Epithelial cell of proximal tubule (primary cell): Measurements from ENCODE around the gene SOWAHB. TPM values are rescaled to one million over a fixed set of nuclear protein-coding genes. Genes with fewer than 3 reads are reported as not detected.

ENCODE experiments used
- DNase-seq: peaks from one replicate; pipeline ENCODE4 v3.0.0-alpha.2; 2011; ENCODE audit warnings: low read depth
- H3K4me3 ChIP-seq: 2 replicates; pipeline ENCODE4 v1.5.1; 2011; ENCODE audit warnings: low read depth, mild to moderate bottlenecking, low read length
- total RNA-seq: library from RNA; depleted of rRNA; stranded (reverse); fragments of >200 nt; gene quantifications from 2 replicates; pipeline ENCODE4 v1.2.3, GENCODE V29; 2015
- TF ChIP-seq, protein P1 (sequence below): conservative IDR thresholded peaks from 2 replicates; pipeline ENCODE4 v1.5.1; 2012; ENCODE audit warnings: low read depth, mild to moderate bottlenecking, low read length

The SOWAHB gene, protein sequence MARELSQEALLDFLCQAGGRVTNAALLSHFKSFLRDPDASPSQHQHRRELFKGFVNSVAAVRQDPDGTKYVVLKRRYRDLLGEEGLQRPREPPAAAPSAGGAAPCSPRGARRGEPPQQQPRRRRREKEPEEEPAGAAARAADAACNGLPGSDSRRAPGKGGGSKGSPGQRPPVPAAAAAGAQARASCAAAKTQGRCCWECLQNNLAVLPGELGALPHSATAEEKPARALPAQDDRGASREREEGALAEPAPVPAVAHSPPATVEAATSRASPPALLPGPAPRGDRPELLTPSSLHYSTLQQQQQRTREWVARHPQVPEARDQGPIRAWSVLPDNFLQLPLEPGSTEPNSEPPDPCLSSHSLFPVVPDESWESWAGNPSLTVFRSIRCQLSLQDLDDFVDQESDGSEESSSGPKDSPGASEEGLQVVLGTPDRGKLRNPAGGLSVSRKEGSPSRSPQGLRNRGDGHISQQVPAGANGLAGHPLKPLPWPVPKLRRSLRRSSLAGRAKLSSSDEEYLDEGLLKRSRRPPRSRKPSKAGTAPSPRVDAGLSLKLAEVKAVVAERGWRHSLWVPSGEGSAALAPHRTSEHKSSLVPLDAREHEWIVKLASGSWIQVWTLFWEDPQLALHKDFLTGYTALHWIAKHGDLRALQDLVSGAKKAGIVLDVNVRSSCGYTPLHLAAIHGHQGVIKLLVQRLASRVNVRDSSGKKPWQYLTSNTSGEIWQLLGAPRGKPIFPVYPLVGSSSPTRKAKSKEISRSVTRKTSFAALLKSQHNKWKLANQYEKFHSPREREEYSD
- total RNA-seq: 9.4 and 10.1 TPM in 2 replicates

DNA sequence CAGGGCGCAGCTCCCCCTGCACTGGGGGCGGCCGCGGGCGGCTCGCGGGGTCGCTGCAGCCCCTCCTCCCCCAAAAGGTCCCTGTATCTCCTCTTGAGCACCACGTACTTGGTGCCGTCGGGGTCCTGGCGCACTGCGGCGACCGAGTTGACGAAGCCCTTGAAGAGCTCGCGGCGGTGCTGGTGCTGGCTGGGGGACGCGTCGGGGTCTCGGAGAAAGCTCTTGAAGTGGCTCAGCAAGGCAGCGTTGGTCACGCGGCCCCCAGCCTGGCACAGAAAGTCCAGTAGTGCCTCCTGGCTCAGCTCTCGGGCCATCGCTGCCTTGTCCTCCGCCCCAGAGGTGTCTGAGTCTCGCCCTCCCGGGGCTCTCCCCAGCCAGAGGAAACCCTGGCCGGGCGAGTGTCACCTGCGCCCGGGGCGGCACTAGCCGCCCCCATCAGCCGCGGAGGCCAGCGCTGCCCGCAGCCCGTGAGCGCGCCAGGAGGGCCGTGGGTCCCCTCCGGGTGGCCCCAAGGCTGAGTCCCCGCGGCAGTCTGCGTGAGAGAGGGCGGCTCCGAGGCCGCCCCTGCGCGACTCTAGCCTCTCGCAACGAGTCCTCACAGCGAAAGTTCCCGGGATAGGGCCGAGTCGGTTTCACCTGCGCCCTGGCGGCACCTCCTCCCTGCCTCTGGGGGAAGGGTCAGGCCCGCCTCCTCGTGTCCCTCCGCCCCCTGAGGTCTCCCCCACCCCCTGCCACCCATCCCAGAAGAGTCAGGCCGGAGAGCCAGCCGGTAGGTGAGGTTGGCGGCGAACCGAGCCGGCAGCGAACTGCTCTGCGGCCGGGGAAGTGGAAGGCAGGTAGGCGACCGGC lies at the start of gene SOWAHB:
Gene SOWAHB (minus strand): TSS at position 609 of the 849 bp plus-strand sequence. CDS start 295 bp downstream, at position 314.
- TF ChIP-seq, protein P1, sequence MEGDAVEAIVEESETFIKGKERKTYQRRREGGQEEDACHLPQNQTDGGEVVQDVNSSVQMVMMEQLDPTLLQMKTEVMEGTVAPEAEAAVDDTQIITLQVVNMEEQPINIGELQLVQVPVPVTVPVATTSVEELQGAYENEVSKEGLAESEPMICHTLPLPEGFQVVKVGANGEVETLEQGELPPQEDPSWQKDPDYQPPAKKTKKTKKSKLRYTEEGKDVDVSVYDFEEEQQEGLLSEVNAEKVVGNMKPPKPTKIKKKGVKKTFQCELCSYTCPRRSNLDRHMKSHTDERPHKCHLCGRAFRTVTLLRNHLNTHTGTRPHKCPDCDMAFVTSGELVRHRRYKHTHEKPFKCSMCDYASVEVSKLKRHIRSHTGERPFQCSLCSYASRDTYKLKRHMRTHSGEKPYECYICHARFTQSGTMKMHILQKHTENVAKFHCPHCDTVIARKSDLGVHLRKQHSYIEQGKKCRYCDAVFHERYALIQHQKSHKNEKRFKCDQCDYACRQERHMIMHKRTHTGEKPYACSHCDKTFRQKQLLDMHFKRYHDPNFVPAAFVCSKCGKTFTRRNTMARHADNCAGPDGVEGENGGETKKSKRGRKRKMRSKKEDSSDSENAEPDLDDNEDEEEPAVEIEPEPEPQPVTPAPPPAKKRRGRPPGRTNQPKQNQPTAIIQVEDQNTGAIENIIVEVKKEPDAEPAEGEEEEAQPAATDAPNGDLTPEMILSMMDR: no peak
- no peak for DNase-seq
- H3K4me3 ChIP-seq: peak within 1 kb of the TSS; percentile 71

DNA sequence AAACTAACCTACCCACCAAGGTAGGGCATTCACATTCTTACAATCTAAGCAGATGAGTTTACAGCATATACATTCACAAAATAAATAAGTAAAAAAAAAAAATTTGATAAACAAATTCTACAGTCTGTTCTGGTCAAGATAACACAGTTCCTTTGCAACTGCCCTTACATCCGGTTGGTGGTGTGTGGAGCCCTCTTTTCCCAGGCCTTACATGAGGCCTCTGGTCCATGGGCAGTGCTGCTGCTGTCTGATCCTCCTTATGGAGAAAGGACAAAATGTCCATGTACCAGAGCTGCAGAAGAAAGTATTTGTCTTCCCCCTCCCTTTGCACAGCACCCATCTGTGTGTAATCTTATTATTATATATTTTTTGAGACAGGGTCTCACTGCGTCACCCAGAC lies 49.4 kb upstream of the SOWAHB start:
- no peak overlapping the region for H3K4me3 ChIP-seq
- DNase-seq: no peak
- TF ChIP-seq, protein P1: peak; percentile 4

DNA sequence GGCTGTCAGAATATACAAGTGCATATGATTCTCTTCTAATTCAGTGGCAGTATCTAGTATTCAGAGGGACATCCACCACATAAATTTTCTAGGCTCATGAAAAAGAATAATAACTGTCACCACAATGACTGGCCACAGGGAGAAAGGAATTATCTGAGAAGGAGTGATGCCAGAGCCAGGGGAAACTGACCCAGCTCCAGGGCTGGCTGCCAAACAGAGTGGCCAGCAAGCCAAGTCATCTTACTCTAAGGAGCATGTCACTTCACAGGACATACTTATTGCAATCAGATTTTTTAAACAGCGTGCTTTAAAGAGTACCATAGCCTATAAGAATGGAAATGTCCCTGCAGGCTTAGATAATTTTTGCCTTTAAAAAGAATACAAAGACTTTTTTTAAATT lies 45.8 kb upstream of the SOWAHB start:
- TF ChIP-seq, protein P1: no peak
- no peak for DNase-seq
- no peak overlapping the region for H3K4me3 ChIP-seq

DNA sequence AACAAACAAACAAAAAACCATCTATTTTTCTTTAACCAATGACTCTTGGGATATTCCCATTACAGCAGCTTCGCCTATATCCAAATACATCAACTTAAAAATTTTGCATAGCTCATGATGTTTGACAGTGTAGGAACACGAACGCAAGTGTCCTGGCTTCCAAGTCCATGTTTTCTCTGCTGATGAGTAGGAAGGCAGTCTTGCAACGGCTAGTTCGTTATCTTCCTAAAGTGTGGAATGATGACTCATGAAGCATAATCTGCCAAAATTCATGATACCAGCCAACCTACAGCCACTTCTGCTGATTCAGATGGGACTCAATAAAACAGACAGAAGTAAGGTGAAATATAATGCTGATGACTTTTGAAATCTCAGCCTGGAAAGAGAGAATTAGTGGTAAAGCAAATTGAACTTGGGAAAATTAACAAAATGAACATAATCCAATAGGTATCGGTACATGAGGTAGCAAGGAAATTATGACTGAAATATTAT lies 45.2 kb upstream of the SOWAHB start:
- no peak for DNase-seq
- TF ChIP-seq, protein P1: no peak
- no peak overlapping the region for H3K4me3 ChIP-seq

DNA sequence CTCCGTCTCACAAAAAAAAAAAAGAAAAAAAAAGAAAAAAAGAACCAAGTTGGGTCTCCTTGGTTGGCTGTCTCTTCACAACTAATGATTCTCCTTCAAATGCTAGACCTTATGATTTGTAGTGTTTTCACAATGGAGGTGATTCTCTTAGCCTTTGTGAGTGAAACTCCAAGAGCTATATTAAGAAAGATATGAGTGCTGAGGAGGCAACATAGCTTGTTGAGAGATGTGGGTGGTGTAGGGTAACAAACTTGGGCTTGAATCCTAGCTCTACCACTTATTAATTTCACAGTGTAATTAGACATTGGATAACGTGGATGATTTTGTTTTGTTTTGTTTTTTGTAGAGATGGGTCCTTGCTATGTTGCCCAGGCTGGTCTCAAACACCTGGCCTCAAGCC lies 41.2 kb upstream of the SOWAHB start:
- no peak overlapping the region for H3K4me3 ChIP-seq
- no peak for DNase-seq
- TF ChIP-seq, protein P1: no peak

DNA sequence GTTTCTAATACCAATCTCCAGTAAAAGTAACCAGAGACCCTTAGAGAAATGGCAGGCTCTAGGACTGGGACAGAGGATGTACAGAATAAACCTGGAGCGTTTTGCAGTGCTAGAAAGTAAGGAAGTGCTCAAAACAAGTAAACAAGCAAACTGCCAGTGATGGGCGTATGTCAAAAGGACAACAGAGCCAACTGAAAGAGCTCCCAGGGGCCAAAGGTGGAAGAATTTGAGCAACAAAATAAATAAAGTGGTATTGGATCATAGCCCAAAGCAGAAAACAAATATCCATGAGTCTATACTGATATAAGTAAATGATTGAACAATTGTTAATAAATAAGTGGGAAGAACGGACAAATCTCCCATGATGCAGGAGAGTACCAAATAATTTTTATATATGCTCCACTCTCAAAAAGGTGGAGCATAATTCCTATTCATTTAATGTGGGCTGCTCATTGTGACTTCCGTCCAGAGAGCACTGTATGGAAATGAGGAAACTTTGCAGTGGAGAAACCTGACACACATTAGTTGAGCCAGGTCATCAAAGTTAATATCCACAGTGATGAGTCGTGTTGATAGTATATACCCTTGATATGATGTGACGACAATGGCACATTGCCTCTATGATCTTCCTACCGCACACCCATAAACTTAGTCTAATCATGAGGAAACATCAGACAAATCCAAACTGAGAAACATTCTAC lies 33.8 kb upstream of the SOWAHB start:
- DNase-seq: no peak
- H3K4me3 ChIP-seq: no peak overlapping the region
- TF ChIP-seq, protein P1: no peak
